Ovary (tissue), 3 donors: Measurements from ENCODE around the gene ABCE1.

Source experiments
- POLR2A ChIP-seq: fragments of 450-650 bp; IDR thresholded peaks from one replicate; pipeline ENCODE4 v1.6.1; 2017; ENCODE audit warnings: antibody characterized with exemption, mild to moderate bottlenecking, moderate library complexity
- TF ChIP-seq, protein P1 (sequence below), 3 donors: fragments of 450-650 bp in 2 of 3; fragments of 200-600 bp in 1 of 3; IDR thresholded peaks; one replicate each; pipeline versions ENCODE4 v1.5.1 to v1.8.0; 2016 to 2022; ENCODE audit warnings: antibody characterized with exemption in 3 of 3, mild to moderate bottlenecking in 1 of 3
- donor health status: DM: no; HTN: no; CAD: no.

DNA sequence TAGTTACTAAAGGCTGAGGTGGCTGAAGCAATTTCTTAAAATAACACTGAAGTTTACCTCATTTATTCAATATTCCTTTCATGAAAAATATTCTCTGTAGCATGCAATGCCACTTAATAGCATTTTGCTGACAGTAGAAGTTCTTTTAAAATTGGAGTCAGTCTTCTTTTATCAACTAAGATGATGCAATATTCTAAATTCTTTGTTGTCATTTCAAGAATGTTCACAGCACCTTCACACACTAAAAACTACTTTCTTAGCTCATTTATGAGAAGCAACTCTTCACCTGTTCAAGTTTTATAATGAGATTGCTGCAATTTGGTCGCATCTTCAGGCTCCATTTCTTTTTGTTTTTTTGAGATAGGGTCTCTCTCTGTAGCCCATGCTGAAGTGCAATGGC lies 48.9 kb upstream of the ABCE1 start:
- TF ChIP-seq POLR2A = no peak
- TF ChIP-seq, protein P1, sequence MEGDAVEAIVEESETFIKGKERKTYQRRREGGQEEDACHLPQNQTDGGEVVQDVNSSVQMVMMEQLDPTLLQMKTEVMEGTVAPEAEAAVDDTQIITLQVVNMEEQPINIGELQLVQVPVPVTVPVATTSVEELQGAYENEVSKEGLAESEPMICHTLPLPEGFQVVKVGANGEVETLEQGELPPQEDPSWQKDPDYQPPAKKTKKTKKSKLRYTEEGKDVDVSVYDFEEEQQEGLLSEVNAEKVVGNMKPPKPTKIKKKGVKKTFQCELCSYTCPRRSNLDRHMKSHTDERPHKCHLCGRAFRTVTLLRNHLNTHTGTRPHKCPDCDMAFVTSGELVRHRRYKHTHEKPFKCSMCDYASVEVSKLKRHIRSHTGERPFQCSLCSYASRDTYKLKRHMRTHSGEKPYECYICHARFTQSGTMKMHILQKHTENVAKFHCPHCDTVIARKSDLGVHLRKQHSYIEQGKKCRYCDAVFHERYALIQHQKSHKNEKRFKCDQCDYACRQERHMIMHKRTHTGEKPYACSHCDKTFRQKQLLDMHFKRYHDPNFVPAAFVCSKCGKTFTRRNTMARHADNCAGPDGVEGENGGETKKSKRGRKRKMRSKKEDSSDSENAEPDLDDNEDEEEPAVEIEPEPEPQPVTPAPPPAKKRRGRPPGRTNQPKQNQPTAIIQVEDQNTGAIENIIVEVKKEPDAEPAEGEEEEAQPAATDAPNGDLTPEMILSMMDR (IDR thresholded peaks at IDR 0.05) = no peak
